BJ (cell line): Measurements from ENCODE around the gene OR2T35. TPM values are rescaled to one million over a fixed set of nuclear protein-coding genes. Genes with fewer than 3 reads are reported as not detected.
"Not testable (repeated sequence)": the region's sequence is repeated elsewhere in the genome, so short reads cannot be mapped to it uniquely, and the experiment has no call there.

Experiments used
- CTCF ChIA-PET: fragments of 350-600 bp; formaldehyde crosslinking; extraction: SDS; loops from one replicate; lab custom pipeline; 2021; ENCODE audit warnings: antibody characterized with exemption, inconsistent platforms; lab: Yijun Ruan, JAX
- POLR2A ChIA-PET: fragments of 300-600 bp; sonication (Branson Sonifier 250); formaldehyde crosslinking; extraction: SDS; loops from one replicate; lab custom pipeline; 2021; ENCODE audit warnings: antibody characterized with exemption; lab: Charles Lee
- DNase-seq: peaks from one replicate; pipeline ENCODE4 v3.0.0-alpha.2; 2011; ENCODE audit warnings: low read depth
- H3K27me3 ChIP-seq: 2 replicates; pipeline ENCODE4 v1.6.0; 2011; ENCODE audit warnings: low read length; ENCODE audit not compliant: control insufficient read depth, insufficient read depth
- H3K36me3 ChIP-seq: 2 replicates; pipeline ENCODE4 v1.5.1; 2011; ENCODE audit warnings: low read length; ENCODE audit not compliant: control insufficient read depth, insufficient read depth
- H3K4me3 ChIP-seq: 2 replicates; pipeline ENCODE4 v1.5.1; 2011; ENCODE audit warnings: low read depth, mild to moderate bottlenecking, control low read depth, low read length
- polyA plus RNA-seq: library from polyadenylated mRNA; depleted of rRNA; stranded (reverse); fragments of >200 nt; gene quantifications from 2 replicates; pipeline ENCODE4 v1.2.3, GENCODE V29; 2011
- TF ChIP-seq, protein P1 (sequence below): IDR thresholded peaks from 2 replicates; pipeline ENCODE4 v1.5.1; 2011; ENCODE audit warnings: low read depth, mild to moderate bottlenecking, control low read depth, inconsistent platforms, low read length, moderate library complexity; ENCODE audit not compliant: insufficient read depth

Gene OR2T35
- polyA plus RNA-seq, 1 experiment: not detected

GRCh38 chr1:248670003-248670402, 24.9 kb upstream of the OR2T35 start:
- H3K27me3 ChIP-seq: no peaks in the 10 kb centered on the region
- no peaks in the 10 kb centered on the region for H3K36me3 ChIP-seq
- TF ChIP-seq, protein P1, sequence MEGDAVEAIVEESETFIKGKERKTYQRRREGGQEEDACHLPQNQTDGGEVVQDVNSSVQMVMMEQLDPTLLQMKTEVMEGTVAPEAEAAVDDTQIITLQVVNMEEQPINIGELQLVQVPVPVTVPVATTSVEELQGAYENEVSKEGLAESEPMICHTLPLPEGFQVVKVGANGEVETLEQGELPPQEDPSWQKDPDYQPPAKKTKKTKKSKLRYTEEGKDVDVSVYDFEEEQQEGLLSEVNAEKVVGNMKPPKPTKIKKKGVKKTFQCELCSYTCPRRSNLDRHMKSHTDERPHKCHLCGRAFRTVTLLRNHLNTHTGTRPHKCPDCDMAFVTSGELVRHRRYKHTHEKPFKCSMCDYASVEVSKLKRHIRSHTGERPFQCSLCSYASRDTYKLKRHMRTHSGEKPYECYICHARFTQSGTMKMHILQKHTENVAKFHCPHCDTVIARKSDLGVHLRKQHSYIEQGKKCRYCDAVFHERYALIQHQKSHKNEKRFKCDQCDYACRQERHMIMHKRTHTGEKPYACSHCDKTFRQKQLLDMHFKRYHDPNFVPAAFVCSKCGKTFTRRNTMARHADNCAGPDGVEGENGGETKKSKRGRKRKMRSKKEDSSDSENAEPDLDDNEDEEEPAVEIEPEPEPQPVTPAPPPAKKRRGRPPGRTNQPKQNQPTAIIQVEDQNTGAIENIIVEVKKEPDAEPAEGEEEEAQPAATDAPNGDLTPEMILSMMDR: no peak
- CTCF ChIA-PET: no interaction called here
- H3K4me3 ChIP-seq: no peak overlapping the region
- POLR2A ChIA-PET: no interaction called here
- DNase-seq: no peak

DNA sequence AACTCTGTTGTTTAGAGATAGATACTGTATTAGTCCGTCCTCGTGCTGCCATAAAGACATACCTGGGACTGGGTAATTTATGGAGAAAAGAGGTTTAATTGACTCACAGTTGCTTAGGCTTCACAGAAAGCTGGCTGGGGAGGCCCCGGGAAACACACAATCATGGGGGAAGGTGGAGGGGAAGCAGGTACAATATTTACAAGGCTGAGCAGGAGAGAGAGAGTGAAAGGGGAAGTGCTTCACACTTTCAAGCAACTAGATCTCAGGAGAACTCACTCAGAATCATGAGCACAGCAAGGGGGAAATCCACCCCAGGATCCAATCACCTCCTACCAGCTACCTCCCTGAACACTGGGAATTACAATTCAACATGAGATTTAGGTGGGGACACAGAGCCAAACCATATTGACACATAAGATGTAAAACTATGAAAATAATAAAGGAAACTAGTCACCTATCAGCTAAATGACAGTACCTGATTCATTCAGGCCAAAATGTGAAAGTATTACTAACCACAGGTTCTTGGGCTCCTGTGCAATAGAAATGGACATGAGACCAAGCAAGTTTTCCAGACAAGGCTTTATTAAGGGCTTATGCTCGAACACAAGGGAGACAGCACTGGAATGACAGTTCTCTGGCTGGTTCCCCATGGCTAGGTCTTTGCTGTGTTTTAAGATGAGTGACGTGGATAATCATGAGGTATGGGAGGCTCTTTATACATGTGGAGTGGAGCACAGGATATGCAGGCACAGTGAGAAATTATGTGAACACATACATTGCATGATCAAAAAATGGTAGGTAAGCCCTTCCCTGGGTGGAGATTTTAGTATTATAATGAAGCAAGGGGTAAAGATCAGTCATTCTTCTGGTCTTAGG, 18.6 kb upstream of the OR2T35 start:
- H3K4me3 ChIP-seq, H3K36me3 ChIP-seq, POLR2A ChIA-PET, H3K27me3 ChIP-seq, CTCF ChIA-PET, DNase-seq: not testable (repeated sequence)

DNA sequence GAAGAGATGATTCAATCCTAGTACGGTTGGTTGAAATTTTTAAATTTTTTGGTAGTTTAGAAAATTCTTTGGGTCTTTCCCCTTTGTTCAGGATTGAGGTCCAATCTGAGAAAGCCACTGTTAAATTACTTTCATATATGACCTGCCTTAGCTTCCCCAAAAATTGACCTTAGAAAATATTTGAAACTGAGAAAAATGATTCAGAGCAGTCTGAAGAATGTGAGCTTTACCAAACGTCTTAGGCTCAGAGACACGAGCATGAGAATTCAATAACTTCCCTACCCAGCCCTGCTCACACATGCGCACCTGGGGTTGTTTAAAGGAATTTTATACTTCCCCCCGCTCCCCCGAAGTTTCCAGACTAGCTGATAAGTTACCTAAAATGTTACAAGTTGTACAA, 11.7 kb upstream of the OR2T35 start:
- POLR2A ChIA-PET, H3K4me3 ChIP-seq, CTCF ChIA-PET, DNase-seq, H3K36me3 ChIP-seq, H3K27me3 ChIP-seq: not testable (repeated sequence)

DNA sequence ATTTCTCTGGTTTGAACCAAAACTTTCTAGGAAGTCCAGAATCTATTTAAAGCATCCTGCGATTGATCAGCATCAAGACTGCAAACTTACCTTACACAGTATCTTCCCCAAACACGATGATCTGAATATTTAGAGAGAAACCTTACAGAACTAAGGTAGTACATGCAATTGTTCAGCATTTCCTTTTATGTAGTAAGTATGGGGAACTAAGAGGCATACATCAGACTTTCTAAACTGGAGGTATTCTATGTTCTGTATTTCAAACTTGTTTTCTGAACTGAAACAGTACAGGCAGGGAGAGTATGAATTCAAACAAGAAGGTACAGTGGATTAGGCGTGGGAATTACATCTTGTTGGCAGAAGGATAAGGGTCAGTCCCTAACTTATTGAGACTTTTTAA, 10.3 kb upstream of the OR2T35 start, which contains the start of gene OR2T27:
Gene OR2T27, minus strand, starts transcription at position 175 of the 400 bp plus-strand sequence. CDS start 4,644 bp downstream, outside the sequence.
- H3K36me3 ChIP-seq, DNase-seq, CTCF ChIA-PET, H3K27me3 ChIP-seq, H3K4me3 ChIP-seq, POLR2A ChIA-PET: not testable (repeated sequence)

GRCh38 chr1:248648770-248649536, 3.9 kb upstream of the OR2T35 start:
- DNase-seq, H3K27me3 ChIP-seq, H3K36me3 ChIP-seq, H3K4me3 ChIP-seq, POLR2A ChIA-PET, CTCF ChIA-PET: not testable (repeated sequence)

DNA sequence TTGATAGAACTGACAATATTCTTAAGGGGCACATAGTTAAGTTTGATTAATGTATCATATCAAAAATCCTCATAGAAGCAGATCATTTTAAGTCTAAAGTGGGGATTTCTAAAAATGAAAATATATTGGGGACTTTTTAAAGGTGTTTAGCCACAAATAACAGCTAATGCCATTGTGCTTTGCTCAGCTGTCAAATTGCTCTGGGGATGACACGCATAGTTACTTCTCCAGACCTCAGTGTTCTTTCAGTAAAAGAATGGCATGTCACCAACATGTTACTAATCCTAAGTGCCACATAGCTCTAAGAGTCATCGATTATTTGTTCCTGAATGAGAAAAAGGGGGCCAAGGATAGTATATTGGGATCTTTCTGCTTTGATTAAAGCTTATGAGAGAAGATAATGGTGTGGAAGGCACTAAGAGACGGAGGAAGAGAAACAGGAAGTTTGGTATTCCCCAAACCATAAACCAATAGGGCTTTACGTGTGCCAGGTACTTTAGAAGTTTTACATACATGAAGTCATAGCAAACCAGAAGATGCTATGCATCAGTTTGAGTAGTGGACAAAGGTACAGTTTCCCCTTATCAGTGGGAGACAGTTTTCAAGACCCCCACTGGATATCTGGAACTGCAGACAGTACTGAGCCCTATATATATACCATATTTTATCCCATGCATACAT, 2.0 kb downstream of the OR2T35 start:
- H3K36me3 ChIP-seq, POLR2A ChIA-PET, H3K27me3 ChIP-seq, H3K4me3 ChIP-seq, DNase-seq, CTCF ChIA-PET: not testable (repeated sequence)

DNA sequence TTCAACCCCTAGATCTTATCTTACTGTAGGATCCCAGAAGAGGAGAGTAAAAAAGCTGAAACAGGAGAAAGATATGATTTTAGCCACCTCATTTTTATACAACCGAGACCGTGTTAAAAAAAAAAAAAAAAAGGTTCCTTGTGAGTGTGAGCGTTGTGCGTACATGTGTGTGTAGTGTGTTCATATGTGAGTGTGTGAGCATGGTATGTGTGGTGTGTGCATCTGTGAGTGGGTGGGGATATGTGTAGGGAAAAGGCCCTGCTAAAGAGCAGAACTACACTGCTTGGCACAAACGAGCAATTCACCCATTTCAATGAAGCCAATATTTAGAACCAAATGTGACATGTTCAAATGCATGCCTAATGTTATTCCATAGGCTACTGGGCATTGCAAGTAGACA, 3.5 kb downstream of the OR2T35 start:
- H3K36me3 ChIP-seq, DNase-seq, H3K4me3 ChIP-seq, CTCF ChIA-PET, H3K27me3 ChIP-seq, POLR2A ChIA-PET: not testable (repeated sequence)

DNA sequence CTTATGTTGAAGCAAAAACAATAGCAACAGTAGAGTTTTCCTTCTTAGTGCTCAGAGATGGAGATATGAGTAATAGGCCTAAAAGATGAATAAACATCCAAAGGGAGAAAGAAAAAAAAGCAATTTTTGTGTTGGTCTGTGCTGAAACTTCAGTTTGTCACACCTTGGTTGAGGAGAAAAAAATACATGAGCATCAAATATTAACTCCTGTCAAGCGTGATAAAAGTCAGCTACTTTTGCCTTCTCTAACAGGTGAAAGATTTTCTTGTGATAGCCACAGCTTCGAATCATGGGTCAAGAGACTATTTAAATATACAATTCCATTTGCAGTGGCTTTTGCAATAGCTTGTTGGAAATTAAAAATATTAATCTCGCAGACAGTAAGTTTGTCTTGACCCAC, 4.2 kb downstream of the OR2T35 start:
- DNase-seq, CTCF ChIA-PET, H3K27me3 ChIP-seq, H3K4me3 ChIP-seq, H3K36me3 ChIP-seq, POLR2A ChIA-PET: not testable (repeated sequence)

DNA sequence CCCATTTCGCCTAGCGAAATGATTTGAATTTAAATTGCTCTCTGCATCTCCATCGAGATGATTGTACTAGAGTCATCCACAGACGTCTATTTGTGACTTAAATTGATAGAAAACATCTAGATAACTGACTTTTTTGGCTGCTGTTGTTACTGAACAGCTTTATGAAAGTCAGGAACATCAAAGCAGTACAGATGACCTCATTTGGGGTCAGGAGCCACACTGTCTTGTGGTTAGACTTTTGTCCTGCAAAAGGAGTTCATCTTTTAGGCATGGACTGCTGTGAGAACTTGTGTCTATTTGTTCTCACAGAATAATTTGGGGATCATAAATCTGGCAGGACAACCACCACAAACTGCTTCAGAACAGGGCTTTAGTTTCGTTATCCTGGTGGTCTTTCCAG, 5.4 kb downstream of the OR2T35 start:
- H3K27me3 ChIP-seq, POLR2A ChIA-PET, H3K36me3 ChIP-seq, CTCF ChIA-PET, DNase-seq, H3K4me3 ChIP-seq: not testable (repeated sequence)

DNA sequence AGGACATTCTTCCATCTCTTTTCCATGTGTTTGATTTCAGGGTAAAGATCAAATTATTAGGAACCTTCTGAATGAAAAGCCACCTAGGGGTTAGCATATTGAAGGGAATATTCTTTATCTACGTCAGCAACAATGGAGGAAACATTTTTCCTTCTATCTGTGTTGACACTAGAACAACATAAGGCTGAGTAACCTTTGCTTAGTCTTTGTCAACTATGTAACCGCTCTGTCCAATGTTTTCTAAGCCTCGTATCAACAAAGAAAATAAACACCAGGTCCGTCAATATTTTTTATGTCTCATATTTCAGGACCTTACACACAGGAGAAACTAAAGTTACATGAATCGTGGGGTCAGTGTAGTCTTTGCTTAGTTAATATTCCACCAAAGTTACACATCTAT, 8.5 kb downstream of the OR2T35 start:
- CTCF ChIA-PET, POLR2A ChIA-PET, H3K27me3 ChIP-seq, H3K36me3 ChIP-seq, H3K4me3 ChIP-seq, DNase-seq: not testable (repeated sequence)

- H3K4me3 ChIP-seq, H3K27me3 ChIP-seq, POLR2A ChIA-PET, DNase-seq, CTCF ChIA-PET, H3K36me3 ChIP-seq: not testable (repeated sequence)
Observed at GRCh38 chr1:248634991-248635390, 10.1 kb downstream of the OR2T35 start, which contains the start of gene OR2T11. OR2T11 (minus strand) TSS chr1:248635091; CDS start chr1:248627128, 7,963 bp downstream.
